HepG2 (cell line): Measurements from ENCODE around the gene NAE1. TPM values are rescaled to one million over a fixed set of nuclear protein-coding genes. Genes with fewer than 3 reads are reported as not detected.
A peak's percentile ranks its signal among the peaks of the same experiment; 100 is the strongest.

Experiments
- ATAC-seq: fragments of 200-7000 bp; cut with Tn5 transposase; 3 replicates; pipeline ENCODE4 v1.9.1; 2020; ENCODE audit warnings: mild to moderate bottlenecking, moderate library complexity
- BruUV-seq: library from RNA; stranded (reverse); fragments of 400-500 nt; replicated peaks from 2 replicates; lab custom pipeline; 2021; lab: Mats Ljungman, UMichigan
- CTCF ChIA-PET: fragments of 300-600 bp; formaldehyde crosslinking; extraction: SDS; loops from one replicate; lab custom pipeline; 2021; ENCODE audit warnings: low total read pairs, inconsistent platforms, low intra/inter-chr PET ratio; lab: Yijun Ruan, JAX
- POLR2A ChIA-PET: fragments of 350-600 bp; sonication (Branson Sonifier 250); formaldehyde crosslinking; loops from one replicate; lab custom pipeline; 2020; ENCODE audit warnings: antibody characterized with exemption, inconsistent platforms; lab: Yijun Ruan, JAX
- DNase-seq: peaks from one replicate; pipeline ENCODE4 v3.0.0-alpha.2; 2015; ENCODE audit warnings: low spot score
- FAIRE-seq: peaks from 3 replicates; lab custom pipeline; 2011; peaks lifted over from hg19 to GRCh38; lab: Jason Lieb, UNC
- H2AFZ ChIP-seq: one replicate; pipeline ENCODE4 v1.6.1; 2011; ENCODE audit warnings: low read length, inconsistent platforms
- H3K27ac ChIP-seq: fragments of 300-600 bp; 3 replicates; pipeline ENCODE4 v1.8.0; 2011; ENCODE audit warnings: mixed run types, mild to moderate bottlenecking, mixed read lengths, low read length, inconsistent platforms; ENCODE audit not compliant: insufficient read depth; ENCODE audit errors: extremely low read length
- H3K27me3 ChIP-seq, 2 experiments: fragments of 200-600 bp in 1 of 2; 2 replicates in 1 of 2; 3 replicates in 1 of 2; pipeline versions ENCODE4 v1.6.0 to v1.8.0; 2011; ENCODE audit warnings: low read length in 2 of 2, mild to moderate bottlenecking in 2 of 2, moderate library complexity in 2 of 2, inconsistent platforms in 1 of 2; ENCODE audit not compliant: insufficient read depth in 2 of 2, control insufficient read depth in 1 of 2
- H3K36me3 ChIP-seq, 2 experiments: fragments of 200-600 bp in 1 of 2; replicated peaks in 1 of 2; 2 replicates in 1 of 2; 3 replicates in 1 of 2; pipeline versions ENCODE4 v1.5.1 to v1.8.0; 2011; ENCODE audit warnings: low read length in 2 of 2, inconsistent platforms in 1 of 2; ENCODE audit not compliant: insufficient read depth in 2 of 2, control insufficient read depth in 1 of 2
- H3K4me1 ChIP-seq: 2 replicates; pipeline ENCODE4 v1.5.1; 2012; ENCODE audit warnings: low read length, inconsistent platforms; ENCODE audit not compliant: insufficient read depth
- H3K4me2 ChIP-seq: 2 replicates; pipeline ENCODE4 v1.6.0; 2011; ENCODE audit warnings: low read depth, low read length, inconsistent platforms
- H3K4me3 ChIP-seq, 3 experiments: fragments of 200-600 bp in 1 of 3; sonication (generic), shearing (Covaris generic) in 1 of 3; replicated peaks in 1 of 3; 2 replicates each; pipeline ENCODE4 v1.5.1; 2011 to 2016; ENCODE audit warnings: low read length in 3 of 3, inconsistent platforms in 2 of 3, low read depth in 2 of 3, mild to moderate bottlenecking in 2 of 3, control low read depth in 1 of 3, mixed read lengths in 1 of 3; ENCODE audit not compliant: insufficient read depth in 1 of 3
- H3K79me2 ChIP-seq: one replicate; pipeline ENCODE4 v1.6.1; 2011; ENCODE audit warnings: low read length, inconsistent platforms; ENCODE audit not compliant: insufficient read depth
- H3K9ac ChIP-seq: 2 replicates; pipeline ENCODE4 v1.6.0; 2011; ENCODE audit warnings: mild to moderate bottlenecking, low read depth, low read length, inconsistent platforms; ENCODE audit not compliant: insufficient read depth
- H3K9me3 ChIP-seq: 2 replicates; pipeline ENCODE4 v1.5.1; 2012; ENCODE audit warnings: mild to moderate bottlenecking, low read length
- H4K20me1 ChIP-seq: 2 replicates; pipeline ENCODE4 v1.6.0; 2011; ENCODE audit warnings: inconsistent platforms, mild to moderate bottlenecking, low read length, moderate library complexity; ENCODE audit not compliant: insufficient read depth
- DMTF1 ChIP-seq: sonication (generic); formaldehyde crosslinking; IDR thresholded peaks from 2 replicates; pipeline ENCODE4 v1.4.0; 2020; ENCODE audit warnings: mild to moderate bottlenecking, missing genetic modification reagents
- ESRRA ChIP-seq: sonication (generic); formaldehyde crosslinking; IDR thresholded peaks from 2 replicates; pipeline ENCODE4 v1.5.1; 2020; ENCODE audit warnings: mild to moderate bottlenecking, low read depth, missing genetic modification reagents
- FOXA3 ChIP-seq: IDR thresholded peaks from 2 replicates; pipeline ENCODE4 v1.6.1; 2016; ENCODE audit warnings: missing genetic modification reagents, missing compliant biosample characterization
- IKZF1 ChIP-seq: fragments of 450-650 bp; IDR thresholded peaks from 2 replicates; pipeline ENCODE4 v1.7.1; 2016
- IRF2 ChIP-seq: IDR thresholded peaks from 2 replicates; pipeline ENCODE4 v1.6.1; 2018; ENCODE audit warnings: missing genetic modification reagents, missing compliant biosample characterization
- KDM2A ChIP-seq: sonication (generic); formaldehyde crosslinking; IDR thresholded peaks from 2 replicates; pipeline ENCODE4 v1.4.0; 2020; ENCODE audit warnings: low read depth, missing genetic modification reagents, borderline replicate concordance
- KDM6A ChIP-seq: IDR thresholded peaks from 2 replicates; pipeline ENCODE4 v1.6.1; 2016; ENCODE audit warnings: low read depth
- NR2F6 ChIP-seq, 2 experiments: IDR thresholded peaks; 2 replicates each; pipeline ENCODE4 v1.6.1; 2016; ENCODE audit warnings: antibody characterized with exemption in 1 of 2, mild to moderate bottlenecking in 1 of 2
- SMYD3 ChIP-seq: sonication (generic); formaldehyde crosslinking; IDR thresholded peaks from 2 replicates; pipeline ENCODE4 v1.8.1; 2023; ENCODE audit warnings: mild to moderate bottlenecking, missing genetic modification reagents
- ZNF441 ChIP-seq: sonication (generic); formaldehyde crosslinking; IDR thresholded peaks from 2 replicates; pipeline ENCODE4 v1.7.0; 2021; ENCODE audit warnings: missing genetic modification reagents, borderline replicate concordance
- ZNF501 ChIP-seq: sonication (generic); formaldehyde crosslinking; IDR thresholded peaks from 2 replicates; pipeline ENCODE4 v1.5.1; 2020; ENCODE audit warnings: mild to moderate bottlenecking, moderate library complexity, missing genetic modification reagents
- ZNF619 ChIP-seq: sonication (generic); formaldehyde crosslinking; IDR thresholded peaks from 2 replicates; pipeline ENCODE4 v1.4.0; 2020; ENCODE audit warnings: mild to moderate bottlenecking, missing genetic modification reagents
- ZNF691 ChIP-seq: sonication (generic); formaldehyde crosslinking; IDR thresholded peaks from 2 replicates; pipeline ENCODE4 v1.4.0; 2020; ENCODE audit warnings: missing genetic modification reagents, low read depth, mild to moderate bottlenecking, borderline replicate concordance
- ZNF7 ChIP-seq: IDR thresholded peaks from 2 replicates; pipeline ENCODE4 v1.6.1; 2016; ENCODE audit warnings: missing biosample characterization, missing genetic modification reagents
- ZNF720 ChIP-seq: sonication (generic); formaldehyde crosslinking; IDR thresholded peaks from 2 replicates; pipeline ENCODE4 v1.4.0; 2020; ENCODE audit warnings: missing genetic modification reagents
- ZNF749 ChIP-seq: sonication (generic); formaldehyde crosslinking; IDR thresholded peaks from 2 replicates; pipeline ENCODE4 v1.8.0; 2022; ENCODE audit warnings: mild to moderate bottlenecking, missing genetic modification reagents, moderate library complexity, borderline replicate concordance
- WGBS: methylation state at CpG from one replicate; pipeline ENCODE4 v1.1.6; 2017; ENCODE audit warnings: low lambda C conversion rate; 5-methylcytosine and 5-hydroxymethylcytosine counted together
- in situ Hi-C: cut with HindIII; loops from 2 replicates; pipeline ENCODE4 v1.10.0; 2017; ENCODE audit warnings: low pct_unique_long_range_greater_than_20kb; ENCODE audit not compliant: extremely low pct_ligation_motif_present
- intact Hi-C: fragments of 100-400 bp; cut with micrococcal nuclease; formaldehyde crosslinking; loops from one replicate; pipeline ENCODE4 v1.10.0; 2022; ENCODE audit not compliant: unreplicated experiment
- polyA plus RNA-seq, 8 experiments: library from polyadenylated mRNA; depleted of rRNA in 3 of 8; stranded (reverse) in 7 of 8; unstranded in 1 of 8; fragments of >200 nt; fragmentation: Illumina TruSeq in 4 of 8; extraction: Trizol in 4 of 8; gene quantifications; 2 replicates each; pipeline versions ENCODE4 v1.2.1 to v1.2.3, GENCODE V29; 2011 to 2016; ENCODE audit warnings: low read depth in 4 of 8, missing spikeins in 1 of 8, mixed read lengths in 1 of 8; ENCODE audit not compliant: insufficient read depth in 1 of 8
- total RNA-seq, 5 experiments: library from RNA; depleted of rRNA; stranded (reverse); fragments of >200 nt; fragmentation: Illumina TruSeq; extraction: Trizol; gene quantifications; 2 replicates each; pipeline ENCODE4 v1.2.3, GENCODE V29; 2016; ENCODE audit warnings: low read depth in 1 of 5

The NAE1 gene
- total and polyA plus RNA-seq, 2 of the 13 experiments (the other 11 are each of a cell fraction or from before 2014, with no cell fraction given) = 95.7 to 206 TPM

GRCh38 chr16:66862023-66862520 lies 31.3 kb upstream of the NAE1 start:
- ChIA-PET CTCF (no interaction called here), POLR2A (no interaction called here)
- no peaks in the 10 kb centered on the region for H3K79me2 ChIP-seq
- H2AFZ ChIP-seq = no peak overlapping the region
- in situ Hi-C loops = loop anchor here (25.0 kb wide), 1 partner anchor 450 kb away; no protein-coding TSS in a partner anchor
- intact Hi-C loops = no loop called here
- no TSS peak for BruUV-seq
- H3K27ac ChIP-seq = no peak overlapping the region
- DNase-seq (no peak), ATAC-seq (0 out of 3 replicates have a peak, but pooled peaks have one; percentile 21), FAIRE-seq (no peak)
- no peak overlapping the region for H3K4me3 ChIP-seq
- H4K20me1 ChIP-seq = no peaks in the 10 kb centered on the region
- no peaks in the 10 kb centered on the region for H3K4me1 ChIP-seq
- H3K4me2 ChIP-seq = no peak overlapping the region
- 36% methylated on average over 8 of the region's 8 CpGs for WGBS
- no peaks in the 10 kb centered on the region for H3K9me3 ChIP-seq
- H3K9ac ChIP-seq = no peak overlapping the region
- TF ChIP-seq ZNF501 (CRISPR knock-in tag) (no peak), NR2F6 (IDR thresholded peaks at IDR 0.05) (0 out of 2 replicates have a peak, but pooled peaks have one; percentile 10), NR2F6 (CRISPR knock-in tag; IDR thresholded peaks at IDR 0.05) (no peak)
- no peaks in the 10 kb centered on the region; a peak in 1 of 5 replicates for H3K27me3 ChIP-seq
- no peaks in the 10 kb centered on the region for H3K36me3 ChIP-seq

- DNase-seq = no peak
- no peaks in the 10 kb centered on the region for H3K79me2 ChIP-seq
- 16% methylated on average over 3 of the region's 3 CpGs for WGBS
- ChIA-PET POLR2A (interaction anchor here (0.6 kb wide), 1 partner anchor 8 kb away, joined by 8 read pairs; no protein-coding TSS in a partner anchor), CTCF (no interaction called here)
- no peak for ATAC-seq
- no peak overlapping the region for H3K27ac ChIP-seq
- H3K9ac ChIP-seq = no peak overlapping the region
- H3K27me3 ChIP-seq = no peaks in the 10 kb centered on the region; a peak in 1 of 5 replicates
- no peak overlapping the region for H3K4me2 ChIP-seq
- intact Hi-C loops = no loop called here
- H3K36me3 ChIP-seq = no peaks in the 10 kb centered on the region
- no TSS peak for BruUV-seq
- no peak overlapping the region for H3K4me3 ChIP-seq
- in situ Hi-C loops = loop anchor here (25.0 kb wide), 1 partner anchor 447 kb away; no protein-coding TSS in a partner anchor
- H2AFZ ChIP-seq = no peak overlapping the region
- H3K4me1 ChIP-seq = no peaks in the 10 kb centered on the region
- H4K20me1 ChIP-seq = no peaks in the 10 kb centered on the region
- H3K9me3 ChIP-seq = no peaks in the 10 kb centered on the region
- FAIRE-seq = no peak
- TF ChIP-seq KDM2A (CRISPR knock-in tag) = no peak
- TF ChIP-seq ZNF720 (CRISPR knock-in tag) = no peak
- TF ChIP-seq DMTF1 = no peak
- TF ChIP-seq SMYD3 (CRISPR knock-in tag) = no peak
- no peak for TF ChIP-seq ZNF441 (CRISPR knock-in tag)
- TF ChIP-seq FOXA3 = no peak
- TF ChIP-seq ZNF749 = no peak
- no peak for TF ChIP-seq ESRRA (CRISPR knock-in tag)
- TF ChIP-seq ZNF619 (CRISPR knock-in tag) = no peak
- no peak for TF ChIP-seq ZNF7 (CRISPR knock-in tag)
- no peak for TF ChIP-seq IKZF1
- TF ChIP-seq ZNF691 (CRISPR knock-in tag) = no peak
- no peak for TF ChIP-seq KDM6A (CRISPR knock-in tag)
- TF ChIP-seq IRF2 (CRISPR knock-in tag) = no peak
These were observed 28.8 kb upstream of the NAE1 start for GRCh38 chr16:66859397-66860068.
